Left ventricle myocardium inferior (tissue), 1 donor: Measurements from ENCODE around the gene HOXD10. TPM values are rescaled to one million over a fixed set of nuclear protein-coding genes. Genes with fewer than 3 reads are reported as not detected.

ENCODE experiments used
- DNase-seq: peaks from one replicate; pipeline ENCODE4 v3.0.0-alpha.2; 2020
- H3K27ac ChIP-seq: fragments of 200-600 bp; replicated peaks from 2 replicates; pipeline ENCODE4 v1.8.0; 2021
- H3K27me3 ChIP-seq: fragments of 200-600 bp; 2 replicates; pipeline ENCODE4 v1.8.0; 2021; ENCODE audit warnings: low read depth
- H3K36me3 ChIP-seq: fragments of 200-600 bp; 2 replicates; pipeline ENCODE4 v1.8.0; 2021
- H3K4me1 ChIP-seq: fragments of 200-600 bp; 2 replicates; pipeline ENCODE4 v1.8.0; 2021
- H3K4me3 ChIP-seq: fragments of 200-600 bp; 2 replicates; pipeline ENCODE4 v1.8.0; 2021; ENCODE audit warnings: mild to moderate bottlenecking, moderate library complexity
- H3K9me3 ChIP-seq: fragments of 200-600 bp; replicated peaks from 2 replicates; pipeline ENCODE4 v1.8.0; 2021
- intact Hi-C: fragments of 100-400 bp; cut with micrococcal nuclease; formaldehyde crosslinking; loops from one replicate; pipeline ENCODE4 v1.11.0; 2022
- total RNA-seq: library from RNA; stranded (reverse); fragmentation: NEBNext Ultra II Directional; extraction: Animal tissue kit (Norgen Biotek cat#: 25700); gene quantifications from one replicate; pipeline ENCODE4 v1.2.1, GENCODE V29; 2021
- TF ChIP-seq, protein P1 (sequence below): fragments of 200-600 bp; IDR thresholded peaks from 2 replicates; pipeline ENCODE4 v1.8.0; 2021; ENCODE audit warnings: antibody characterized with exemption, mild to moderate bottlenecking, borderline replicate concordance
- donor health status: DM: no; HTN: yes; CAD: no; lungs with severe emphysema.

HOXD10 gene
- total RNA-seq, 1 donor from 2014 or later: not detected

DNA sequence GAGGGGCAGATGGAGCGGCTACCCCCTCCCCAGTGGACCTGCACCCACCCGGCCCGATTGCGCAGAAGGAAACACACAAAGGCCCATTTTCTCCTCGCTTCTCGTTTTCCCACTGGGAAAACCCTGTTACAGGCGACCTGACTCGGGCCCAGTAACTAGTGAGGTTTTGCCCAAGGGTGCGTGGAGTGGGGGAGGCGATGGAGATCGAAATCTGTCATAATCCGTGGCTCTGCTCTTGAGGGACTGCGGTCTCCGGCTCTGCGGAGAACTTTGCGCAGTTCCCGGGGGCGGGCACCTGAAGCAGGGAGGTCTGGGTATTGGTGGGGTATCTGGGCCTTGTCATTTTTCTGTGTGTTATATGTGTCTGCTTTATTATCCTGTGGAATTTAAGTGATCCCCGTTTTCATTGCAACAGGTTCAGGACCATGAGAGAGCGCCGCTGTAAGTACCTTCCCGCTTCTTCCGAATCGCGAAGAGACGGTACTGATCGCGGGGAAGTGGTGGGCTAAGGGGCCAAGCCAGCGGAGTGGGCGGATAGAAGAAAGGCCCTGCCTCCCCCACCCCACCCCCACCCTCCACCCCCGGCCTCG lies 30.7 kb downstream of the HOXD10 start:
- Histone ChIP-seq H3K36me3 (no peaks in the 10 kb centered on the region), H3K9me3 (no peaks in the 10 kb centered on the region), H3K27ac (no peak overlapping the region), H3K4me3 (no peak overlapping the region), H3K27me3 (peaks cover 100% of the 10 kb centered on the region), H3K4me1 (peaks cover 8% of the 10 kb centered on the region)
- TF ChIP-seq, protein P1, sequence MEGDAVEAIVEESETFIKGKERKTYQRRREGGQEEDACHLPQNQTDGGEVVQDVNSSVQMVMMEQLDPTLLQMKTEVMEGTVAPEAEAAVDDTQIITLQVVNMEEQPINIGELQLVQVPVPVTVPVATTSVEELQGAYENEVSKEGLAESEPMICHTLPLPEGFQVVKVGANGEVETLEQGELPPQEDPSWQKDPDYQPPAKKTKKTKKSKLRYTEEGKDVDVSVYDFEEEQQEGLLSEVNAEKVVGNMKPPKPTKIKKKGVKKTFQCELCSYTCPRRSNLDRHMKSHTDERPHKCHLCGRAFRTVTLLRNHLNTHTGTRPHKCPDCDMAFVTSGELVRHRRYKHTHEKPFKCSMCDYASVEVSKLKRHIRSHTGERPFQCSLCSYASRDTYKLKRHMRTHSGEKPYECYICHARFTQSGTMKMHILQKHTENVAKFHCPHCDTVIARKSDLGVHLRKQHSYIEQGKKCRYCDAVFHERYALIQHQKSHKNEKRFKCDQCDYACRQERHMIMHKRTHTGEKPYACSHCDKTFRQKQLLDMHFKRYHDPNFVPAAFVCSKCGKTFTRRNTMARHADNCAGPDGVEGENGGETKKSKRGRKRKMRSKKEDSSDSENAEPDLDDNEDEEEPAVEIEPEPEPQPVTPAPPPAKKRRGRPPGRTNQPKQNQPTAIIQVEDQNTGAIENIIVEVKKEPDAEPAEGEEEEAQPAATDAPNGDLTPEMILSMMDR: no peak
- intact Hi-C loops: no loop called here
- DNase-seq: no peak

DNA sequence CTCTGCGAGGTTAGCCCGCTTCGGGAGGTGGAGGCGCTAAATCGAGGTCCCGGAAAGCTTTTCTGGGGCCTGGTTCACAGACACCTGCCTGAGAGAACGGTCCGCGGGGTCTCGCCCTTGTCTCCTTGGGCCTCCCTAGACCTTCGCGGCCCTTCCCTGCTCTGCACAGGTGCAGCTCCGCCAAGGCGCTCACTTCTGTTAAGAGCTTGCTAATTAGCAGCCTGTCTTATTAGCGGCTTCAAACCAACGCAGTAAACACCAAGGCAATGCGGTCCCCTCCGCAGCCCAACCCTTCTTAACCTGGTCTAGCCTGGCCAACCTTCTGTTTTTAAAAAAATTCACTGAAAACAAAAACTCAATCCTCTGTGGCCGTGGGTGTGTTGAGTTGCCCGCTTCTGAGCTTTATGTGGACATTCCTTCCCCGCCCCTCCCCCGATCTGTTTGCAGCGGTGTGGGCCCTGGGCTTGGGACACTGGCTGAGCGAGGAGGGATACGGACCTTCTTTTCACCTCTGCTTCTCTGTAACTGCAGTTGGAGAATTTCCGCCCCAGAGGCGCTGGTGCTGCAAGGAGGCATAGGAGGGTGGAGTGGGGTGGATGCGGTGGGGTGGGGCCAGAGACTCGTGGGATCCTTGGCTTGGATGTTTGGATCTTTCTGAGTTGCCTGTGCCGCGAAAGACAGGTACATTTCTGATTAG lies 31.4 kb downstream of the HOXD10 start:
- H3K27me3 ChIP-seq: peaks cover 100% of the 10 kb centered on the region
- intact Hi-C loops: no loop called here
- TF ChIP-seq, protein P1: no peak

DNA sequence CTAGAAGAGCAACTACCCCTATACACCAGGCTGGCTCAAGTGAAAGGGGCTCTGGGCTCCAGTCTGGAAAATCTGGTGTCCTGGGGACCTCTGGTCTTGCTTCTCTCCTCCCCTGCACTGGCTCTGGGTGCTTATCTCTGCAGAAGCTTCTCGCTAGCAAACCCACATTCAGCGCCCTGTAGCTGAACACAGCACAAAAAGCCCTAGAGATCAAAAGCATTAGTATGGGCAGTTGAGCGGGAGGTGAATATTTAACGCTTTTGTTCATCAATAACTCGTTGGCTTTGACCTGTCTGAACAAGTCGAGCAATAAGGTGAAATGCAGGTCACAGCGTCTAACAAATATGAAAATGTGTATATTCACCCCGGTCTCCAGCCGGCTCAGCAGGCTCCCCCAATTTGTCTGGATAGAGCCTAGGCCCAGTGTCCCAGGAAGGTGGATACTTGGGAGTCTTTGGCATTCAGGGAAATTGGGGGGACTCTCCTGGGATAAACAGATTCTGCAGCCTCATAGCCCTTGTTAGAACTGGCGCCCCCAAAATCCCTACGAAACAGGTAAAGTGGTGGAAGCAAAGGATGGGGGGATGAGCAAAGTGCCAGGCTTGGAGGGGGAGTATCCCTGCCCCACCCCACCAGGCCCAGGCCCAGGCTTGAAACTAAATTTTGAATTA lies 32.3 kb downstream of the HOXD10 start:
- peaks cover 100% of the 10 kb centered on the region for H3K27me3 ChIP-seq
- no peaks in the 10 kb centered on the region for H3K36me3 ChIP-seq
- TF ChIP-seq, protein P1: no peak
- no peak overlapping the region for H3K4me3 ChIP-seq
- H3K9me3 ChIP-seq: no peaks in the 10 kb centered on the region
- H3K4me1 ChIP-seq: peaks cover 10% of the 10 kb centered on the region
- no peak for DNase-seq
- H3K27ac ChIP-seq: no peak overlapping the region
- intact Hi-C loops: no loop called here

More for the DNA sequence above, 31.4 kb downstream of the HOXD10 start:
- Histone ChIP-seq H3K36me3 (no peaks in the 10 kb centered on the region), H3K27ac (no peak overlapping the region), H3K4me1 (peaks cover 10% of the 10 kb centered on the region), H3K9me3 (no peaks in the 10 kb centered on the region), H3K4me3 (no peak overlapping the region)
- DNase-seq: no peak

DNA sequence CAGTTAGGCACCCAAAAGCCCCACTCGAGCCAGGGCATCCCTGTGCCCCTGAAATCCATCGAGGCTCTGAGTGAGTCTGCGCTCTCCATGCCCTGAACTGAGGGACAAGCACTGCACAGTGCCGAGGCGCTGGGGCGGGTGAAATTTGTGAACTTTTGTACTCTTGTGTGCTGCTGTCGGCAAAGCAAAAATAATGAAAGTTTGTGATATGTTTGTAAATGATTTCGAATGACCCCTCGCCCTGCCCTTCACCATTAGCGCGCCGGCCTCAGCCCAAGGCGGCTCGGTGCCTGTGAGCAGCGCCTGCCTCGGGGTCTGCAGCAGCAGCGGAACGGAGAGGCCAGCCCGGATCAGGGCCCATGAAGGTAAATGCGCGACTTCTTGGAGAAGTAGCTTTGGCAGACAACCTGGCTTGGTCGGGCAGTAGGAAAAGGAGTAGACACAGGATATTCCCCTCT lies 32.9 kb downstream of the HOXD10 start:
- TF ChIP-seq, protein P1: no peak
- peaks cover 100% of the 10 kb centered on the region for H3K27me3 ChIP-seq
- H3K27ac ChIP-seq: no peak overlapping the region
- no peaks in the 10 kb centered on the region for H3K9me3 ChIP-seq
- H3K36me3 ChIP-seq: no peaks in the 10 kb centered on the region
- DNase-seq: no peak
- H3K4me1 ChIP-seq: peaks cover 10% of the 10 kb centered on the region
- H3K4me3 ChIP-seq: no peak overlapping the region
- intact Hi-C loops: no loop called here

DNA sequence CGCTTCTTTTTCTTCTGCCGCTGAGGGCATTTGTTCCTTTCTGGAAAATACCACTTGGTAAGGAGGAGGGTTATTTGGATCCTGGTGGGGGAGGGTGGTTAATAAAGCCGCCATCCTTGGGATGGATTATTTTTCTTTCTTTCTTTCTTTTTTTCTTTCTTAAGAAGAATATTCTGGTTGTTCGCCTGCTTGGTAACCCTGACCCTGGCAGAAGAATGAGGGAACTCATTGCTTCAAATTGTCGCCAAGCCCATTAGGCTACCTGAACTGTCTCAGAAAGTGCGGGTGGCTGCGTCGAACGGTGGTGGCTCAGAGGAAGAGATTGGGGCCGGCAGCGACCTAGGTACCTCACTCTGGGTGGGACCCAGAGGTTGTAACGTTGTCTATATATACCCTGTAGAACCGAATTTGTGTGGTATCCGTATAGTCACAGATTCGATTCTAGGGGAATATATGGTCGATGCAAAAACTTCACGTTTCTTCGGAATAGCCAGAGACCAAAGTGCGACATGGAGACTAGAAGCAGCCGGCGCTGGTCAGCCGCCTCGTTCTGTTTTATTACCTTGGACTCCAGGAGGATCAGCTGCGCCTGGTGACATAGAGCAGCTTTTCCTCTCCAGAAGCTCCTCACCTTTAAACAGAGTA lies 33.5 kb downstream of the HOXD10 start:
- DNase-seq: no peak
- Histone ChIP-seq H3K9me3 (no peaks in the 10 kb centered on the region), H3K4me1 (peaks cover 10% of the 10 kb centered on the region), H3K27ac (no peak overlapping the region), H3K4me3 (no peak overlapping the region), H3K36me3 (no peaks in the 10 kb centered on the region), H3K27me3 (peaks cover 100% of the 10 kb centered on the region)
- intact Hi-C loops: no loop called here
- TF ChIP-seq, protein P1: no peak
